HG02885 (cell line): ENCODE data around the gene THBS4.
A peak's percentile ranks its signal among the peaks of the same experiment; 100 is the strongest.

ENCODE experiments used
- ATAC-seq: cut with Tn5 transposase; IDR thresholded peaks from one replicate; pipeline ENCODE4 v1.9.1; 2021; ENCODE audit warnings: mild to moderate bottlenecking; ENCODE audit not compliant: unreplicated experiment, poor library complexity

THBS4 gene

DNA sequence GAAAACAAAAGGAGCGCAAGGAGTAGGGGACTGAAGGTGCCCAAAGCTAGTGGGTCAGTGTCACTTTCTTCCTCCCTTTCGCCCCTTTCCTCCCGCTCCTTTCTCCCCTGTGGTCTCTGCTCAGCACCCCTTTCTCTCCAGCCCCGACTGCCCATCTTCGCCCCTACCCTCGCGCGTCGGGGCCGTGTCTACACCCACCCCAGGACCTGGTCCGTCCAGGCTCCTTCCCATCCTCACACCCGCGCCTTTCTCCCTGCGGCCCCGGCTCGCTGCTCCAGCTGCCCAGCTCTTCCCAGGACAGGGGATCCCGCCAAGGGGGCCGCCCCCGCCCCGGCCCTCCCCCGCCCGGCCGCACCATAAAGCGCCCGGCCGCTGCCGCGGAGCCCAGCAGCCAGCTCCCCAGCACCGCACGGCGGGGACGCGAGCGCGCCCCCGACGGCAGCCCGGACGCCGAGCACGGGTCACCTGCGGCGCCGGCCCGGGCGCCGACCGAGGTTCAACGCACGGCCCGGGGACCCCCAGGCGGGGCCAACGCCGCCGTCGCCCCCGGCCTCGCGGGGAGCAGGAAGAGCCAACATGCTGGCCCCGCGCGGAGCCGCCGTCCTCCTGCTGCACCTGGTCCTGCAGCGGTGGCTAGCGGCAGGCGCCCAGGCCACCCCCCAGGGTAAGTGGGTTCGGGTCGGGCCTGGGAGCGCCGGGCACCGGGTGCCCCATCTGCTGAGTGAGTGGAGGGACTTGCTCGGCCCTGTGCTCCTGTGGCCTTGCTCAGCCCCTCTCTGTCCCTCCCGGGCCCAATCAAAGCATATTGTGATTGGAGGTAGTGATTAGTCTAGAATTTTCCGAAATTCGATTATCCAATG is at the start of gene THBS4:
Gene THBS4 (plus strand): TSS at position 387 of the 860 bp plus-strand sequence. CDS start 190 bp downstream, at position 577.
- no peak for ATAC-seq

DNA sequence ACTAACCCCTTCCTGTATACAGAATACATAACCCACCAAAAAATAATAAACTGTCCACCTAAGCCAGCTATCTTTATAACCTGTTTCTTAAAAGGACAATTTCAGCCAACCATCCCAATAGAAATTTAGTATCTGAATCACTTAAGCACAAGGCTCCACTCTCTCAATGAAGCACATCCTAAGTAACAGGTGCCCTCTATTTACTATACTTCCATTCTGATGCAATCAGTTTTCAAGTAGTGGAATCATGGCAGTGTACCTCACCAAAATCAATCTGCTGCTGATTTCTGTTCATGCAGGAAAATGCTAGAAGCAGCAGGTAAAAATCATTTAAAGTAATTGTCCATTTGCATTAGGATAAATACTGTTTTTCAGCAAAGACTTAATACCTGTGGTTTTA is 48.9 kb upstream of the THBS4 start:
- ATAC-seq: no peak

DNA sequence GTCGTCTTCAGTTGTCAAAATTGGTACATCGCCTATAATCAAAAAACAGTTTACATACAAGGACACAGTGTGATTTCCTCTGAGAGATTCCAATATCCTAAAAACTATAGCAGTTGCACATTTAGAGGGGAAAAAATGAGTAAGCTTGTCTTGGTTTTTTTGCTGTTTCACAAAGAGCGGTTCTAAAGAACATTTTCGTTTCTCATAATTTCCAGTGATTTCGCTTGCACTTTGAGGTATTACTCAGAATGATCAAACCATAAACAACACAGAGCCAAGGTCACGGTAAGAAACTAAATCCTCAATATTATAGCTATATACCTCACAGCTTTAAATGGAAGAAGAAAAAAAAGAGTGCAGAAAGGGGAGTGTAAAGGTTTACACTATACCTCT is 44.9 kb upstream of the THBS4 start:
- peak; percentile 58 for ATAC-seq

DNA sequence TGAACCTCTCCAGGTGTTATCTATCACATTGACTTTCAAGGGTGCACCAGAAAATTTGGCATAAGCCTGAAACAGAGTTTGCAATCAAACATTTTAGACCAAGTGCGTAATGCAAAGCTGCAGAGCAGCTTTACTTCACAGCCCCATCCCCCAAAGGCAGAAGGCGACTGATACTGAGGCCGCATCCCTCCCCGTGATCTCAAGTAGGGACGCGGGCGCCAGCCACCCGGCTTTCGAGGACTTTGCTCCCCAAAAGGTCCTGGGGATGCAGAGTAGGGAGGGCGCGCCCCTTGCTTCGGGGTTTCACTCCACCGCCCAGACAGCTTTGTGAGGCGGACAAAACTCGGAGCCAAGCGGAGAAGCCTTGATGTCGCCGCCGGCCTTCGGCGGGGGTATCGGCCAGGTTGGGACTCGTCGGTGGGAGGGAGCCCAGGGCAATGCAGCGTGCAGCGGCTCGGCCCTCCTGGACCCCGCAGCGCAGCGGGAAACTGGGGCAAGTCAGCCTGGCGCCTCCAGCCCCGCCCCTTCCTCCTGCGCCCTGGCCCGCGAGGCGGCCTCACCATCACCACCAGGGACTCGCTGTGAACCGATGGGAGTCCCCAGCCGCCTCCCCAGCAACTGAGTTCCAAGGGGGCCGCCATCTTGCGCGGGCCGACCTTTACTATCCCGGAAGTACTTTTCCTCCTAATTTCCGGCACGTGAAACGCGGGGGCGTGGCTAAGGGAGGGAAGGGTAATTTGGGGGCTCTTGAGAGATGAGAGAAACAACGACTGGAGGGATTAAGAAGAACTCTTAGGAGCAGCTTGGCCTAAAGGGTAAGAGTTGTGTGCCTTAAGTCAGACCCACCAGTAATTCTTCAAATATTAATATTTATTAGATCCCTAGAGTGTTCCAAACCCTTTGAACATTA is 44.3 kb upstream of the THBS4 start, which contains the start of gene MTX3:
Gene MTX3 (minus strand): TSS at position 665 of the 910 bp plus-strand sequence. CDS start 24 bp downstream, at position 641.
- peak; percentile 87 for ATAC-seq

DNA sequence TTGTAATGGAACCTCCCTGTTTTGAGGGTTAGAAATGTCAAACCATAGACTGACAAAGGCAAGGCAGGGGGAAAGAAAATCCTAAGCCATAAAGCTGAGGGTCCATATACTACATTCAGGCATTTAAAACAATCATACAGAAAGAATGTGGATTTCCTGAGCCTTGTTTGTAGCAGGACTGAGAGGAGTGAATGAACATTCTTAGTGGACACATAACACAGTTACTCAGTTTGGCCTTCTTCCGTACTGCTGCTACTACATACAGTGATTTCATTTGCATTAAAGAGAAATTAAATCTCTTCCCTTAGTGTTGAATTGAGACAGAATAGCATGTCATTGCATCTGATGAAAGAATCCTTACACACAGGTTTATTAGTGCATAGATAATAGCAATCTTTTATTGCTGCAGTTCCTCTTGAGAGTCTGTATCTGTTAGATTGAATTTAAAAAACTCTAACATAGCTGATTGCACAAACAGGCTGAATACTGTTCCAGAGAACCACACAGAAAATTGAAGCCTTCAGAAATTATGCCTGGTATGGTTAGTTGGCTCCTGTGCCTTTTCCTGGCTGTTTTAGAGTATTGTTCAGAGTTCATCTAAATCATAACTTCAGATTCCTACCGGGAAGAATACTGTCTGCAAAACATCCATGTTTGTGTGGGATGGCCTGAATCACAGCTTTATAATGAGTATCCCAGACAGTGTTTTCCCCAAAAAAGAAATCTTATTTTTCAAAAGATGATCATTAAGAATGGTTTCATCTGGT is 42.1 kb upstream of the THBS4 start:
- ATAC-seq: no peak

DNA sequence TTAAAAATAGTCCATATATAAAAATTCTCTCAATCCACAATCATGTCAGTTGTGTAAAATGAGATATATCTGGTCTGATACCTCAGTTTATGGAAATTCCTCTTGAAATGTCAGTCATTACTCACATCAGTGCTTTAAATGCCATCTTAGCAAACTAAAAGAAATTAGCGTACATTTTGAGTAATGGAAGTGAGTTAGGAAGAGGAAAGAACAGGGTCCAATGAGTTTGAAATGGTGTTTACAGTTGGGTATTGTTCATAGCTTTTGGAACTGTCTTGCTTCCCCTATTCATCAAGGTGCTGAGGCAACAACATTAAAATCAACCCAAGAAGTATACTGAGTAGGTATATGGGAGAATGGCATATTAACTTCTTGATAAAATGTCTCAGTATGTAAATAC is 35.4 kb upstream of the THBS4 start:
- no peak for ATAC-seq

DNA sequence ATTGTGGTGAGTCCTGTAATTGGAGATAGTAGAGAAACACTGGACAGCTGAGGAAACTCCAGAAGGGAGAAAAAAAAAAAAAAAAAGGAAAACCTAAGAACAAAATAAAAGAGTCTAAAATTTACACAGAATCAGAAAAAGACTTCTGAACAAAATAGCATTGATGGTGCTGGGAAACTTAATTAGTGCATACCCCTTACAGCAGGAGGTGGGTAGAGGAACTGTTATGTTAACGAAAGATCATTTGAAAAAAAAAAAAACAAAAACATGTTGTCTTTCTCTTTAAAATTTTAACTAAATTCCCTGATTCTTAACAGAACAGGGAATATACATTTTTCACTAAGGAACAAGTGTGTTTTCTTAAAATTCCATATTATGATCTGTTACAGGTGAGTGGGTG is 32.5 kb upstream of the THBS4 start:
- ATAC-seq: no peak

DNA sequence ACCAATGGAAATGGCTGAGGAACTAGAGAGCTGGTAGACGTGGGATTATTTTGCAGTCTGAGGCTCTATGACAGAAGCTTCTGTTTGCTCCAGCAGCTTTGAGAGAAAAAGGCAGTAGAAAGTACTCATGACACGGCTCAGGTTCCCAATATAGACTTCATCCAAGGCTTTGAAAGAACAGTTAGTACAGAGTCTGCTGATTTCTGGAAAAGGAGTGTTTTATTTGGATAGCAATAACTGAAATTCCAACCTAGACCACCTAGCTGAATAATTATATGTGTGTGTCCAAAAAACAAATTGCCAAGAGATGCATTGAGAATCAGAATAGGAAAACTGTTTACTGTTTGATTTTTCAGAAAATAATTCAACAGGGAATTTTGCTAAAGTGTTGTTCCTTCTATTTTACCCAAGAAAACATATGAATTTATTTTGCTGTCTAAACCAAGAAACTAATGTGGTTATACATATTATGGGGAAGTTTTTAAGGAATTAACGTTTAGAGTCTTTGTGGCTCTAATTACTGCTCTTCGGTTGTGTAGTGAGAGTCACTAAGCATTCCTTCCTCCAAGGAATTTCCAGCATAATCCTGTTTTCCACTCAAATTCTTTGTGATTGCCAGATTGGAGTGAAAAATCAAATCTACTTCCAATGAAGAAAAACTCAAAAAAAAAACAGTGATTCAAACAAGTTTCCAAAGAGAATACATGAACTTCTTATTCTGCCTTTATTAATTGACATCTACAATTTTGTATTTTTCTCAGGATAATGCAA is 26.0 kb upstream of the THBS4 start:
- ATAC-seq: no peak

DNA sequence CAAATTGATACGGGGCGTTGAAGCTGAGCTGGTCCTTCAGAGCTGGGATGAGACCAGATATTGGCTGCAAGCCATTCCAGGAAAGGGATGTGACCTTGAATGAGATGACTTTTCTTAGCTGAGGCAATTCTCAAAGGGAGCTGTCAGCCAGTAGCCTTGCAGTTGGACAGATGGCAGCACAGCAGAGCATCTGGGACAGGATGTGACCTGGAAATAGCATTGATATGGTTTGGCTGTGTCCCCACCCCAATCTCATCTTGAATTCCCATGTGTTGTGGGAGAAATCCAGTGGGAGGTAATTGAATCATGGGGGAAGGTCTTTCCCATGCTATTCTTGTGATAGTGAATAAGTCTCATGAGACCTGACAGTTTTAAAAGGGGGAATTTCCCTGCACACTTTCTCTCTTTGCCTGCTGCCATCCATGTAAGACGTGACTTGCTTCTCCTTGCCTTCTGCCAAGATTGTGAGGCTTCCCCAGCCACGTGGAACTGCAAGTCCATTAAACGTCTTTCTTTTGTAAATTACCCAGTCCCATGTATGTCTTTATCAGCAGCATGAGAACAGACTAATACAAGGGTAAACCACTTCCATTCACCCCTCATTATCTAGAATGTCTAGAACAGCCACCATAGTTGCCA is 24.3 kb upstream of the THBS4 start:
- ATAC-seq: no peak

DNA sequence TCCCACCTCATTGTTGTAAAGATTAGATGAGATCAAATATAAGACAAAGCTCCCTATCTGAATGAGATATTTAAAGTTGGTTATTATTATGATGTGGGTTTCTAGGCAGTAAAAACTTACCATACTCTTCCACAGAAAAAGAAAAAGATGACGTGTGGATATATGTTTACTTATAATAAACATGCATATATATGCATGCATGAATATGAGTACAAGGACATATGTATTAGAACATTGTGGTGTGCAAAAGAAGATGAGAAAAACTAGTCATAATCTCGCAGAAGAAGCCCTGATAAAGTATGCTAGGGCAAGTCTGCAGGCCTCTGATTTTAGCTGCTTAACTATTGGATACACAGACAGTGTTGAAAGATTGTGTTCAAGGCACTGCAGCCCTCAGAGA is 10.1 kb upstream of the THBS4 start:
- ATAC-seq: no peak

DNA sequence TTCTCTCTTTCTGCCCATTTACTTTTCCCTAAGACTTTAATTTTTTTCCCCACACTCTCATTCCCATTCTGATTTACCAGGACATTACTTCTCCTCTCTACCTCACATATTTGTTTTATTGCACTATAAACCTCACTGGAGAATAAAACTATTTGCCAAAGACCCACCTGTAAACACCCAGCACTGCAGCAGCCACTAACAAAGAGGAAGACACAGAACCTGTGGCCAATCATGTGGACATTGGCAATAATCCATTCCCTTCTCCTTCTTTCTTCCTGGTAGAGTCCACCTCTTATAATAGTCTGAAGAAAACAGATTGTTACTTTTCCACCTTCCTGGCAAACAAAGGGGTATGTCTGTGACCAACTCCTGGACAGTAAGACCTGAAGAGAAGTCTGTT is 8.3 kb upstream of the THBS4 start:
- ATAC-seq: no peak

DNA sequence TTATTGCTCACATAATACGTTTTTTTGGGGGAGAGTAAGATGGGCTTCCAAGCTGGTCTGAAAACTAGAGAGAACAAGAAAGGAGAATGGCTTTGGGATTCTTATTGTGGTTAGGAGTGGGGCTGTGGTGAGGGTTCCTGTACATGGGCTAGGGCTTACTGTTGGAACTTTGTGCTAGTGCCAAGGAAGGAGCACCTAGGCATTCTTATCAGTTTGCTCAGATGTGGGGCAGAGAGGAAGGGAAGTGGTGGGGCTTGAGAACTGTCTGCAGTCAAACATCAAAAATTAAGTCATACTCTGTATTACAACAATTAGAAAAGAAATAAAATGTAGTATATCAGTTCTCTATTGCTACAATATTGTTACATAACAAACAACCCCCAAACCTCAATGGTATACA is 4.0 kb upstream of the THBS4 start:
- no peak for ATAC-seq

DNA sequence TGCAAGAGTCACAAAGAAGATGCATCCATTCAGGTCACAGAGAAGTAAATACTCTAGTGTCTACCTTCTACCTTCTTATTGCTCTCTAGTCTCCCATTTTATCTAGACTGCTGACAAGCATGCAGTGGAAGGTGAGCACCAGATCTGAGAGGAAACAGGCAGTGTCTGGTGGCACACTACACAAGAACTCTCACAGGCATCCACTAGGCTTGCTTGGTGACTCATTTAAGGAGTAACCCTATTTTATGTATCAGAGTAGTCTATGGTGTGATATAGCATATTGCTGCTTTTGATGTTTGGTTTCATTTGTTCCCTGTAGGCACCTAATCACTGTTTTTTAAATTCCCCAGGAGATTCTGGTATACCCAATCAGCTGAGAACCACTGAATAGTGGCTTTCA is 1.6 kb upstream of the THBS4 start:
- ATAC-seq: peak; percentile 41

DNA sequence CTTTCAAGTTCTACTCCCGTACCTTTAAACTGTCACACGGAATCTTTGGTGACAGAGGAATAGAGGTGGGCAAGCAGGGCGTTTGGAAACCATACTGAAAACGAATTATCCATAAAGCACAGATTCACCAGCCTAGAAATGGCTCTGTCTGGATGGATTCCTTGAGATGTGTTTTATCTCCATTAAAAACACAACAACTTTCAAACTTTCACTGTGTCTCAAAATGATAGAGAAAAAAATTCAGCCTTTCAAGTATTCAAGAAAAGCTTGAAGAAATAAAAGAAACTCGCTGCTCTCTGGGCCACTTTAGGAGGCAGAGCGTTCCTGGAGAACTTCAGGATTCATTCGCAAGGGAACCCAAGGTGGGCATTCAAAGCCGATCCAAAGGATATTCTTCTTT is 589 bp upstream of the THBS4 start:
- ATAC-seq: no peak

DNA sequence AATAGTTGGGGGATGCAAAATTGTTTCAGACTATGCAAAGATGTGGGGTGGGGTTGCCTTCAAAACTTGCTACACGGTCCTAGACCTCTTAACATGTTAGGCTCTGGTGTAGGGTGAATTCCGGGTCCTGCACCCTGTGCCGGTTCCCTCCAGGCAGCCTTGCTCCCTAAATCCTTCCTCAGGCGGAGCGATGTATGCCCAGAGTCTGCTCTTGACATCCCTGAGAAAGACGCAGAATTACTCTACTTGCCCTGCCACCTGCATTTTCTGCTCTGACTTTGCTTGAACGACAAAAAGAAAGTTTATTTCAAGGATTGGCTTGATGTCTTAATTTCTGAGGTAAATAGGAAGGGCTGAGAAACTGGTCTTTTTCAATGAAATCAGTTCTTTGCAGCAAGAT is 691 bp downstream of the THBS4 start:
- no peak for ATAC-seq

DNA sequence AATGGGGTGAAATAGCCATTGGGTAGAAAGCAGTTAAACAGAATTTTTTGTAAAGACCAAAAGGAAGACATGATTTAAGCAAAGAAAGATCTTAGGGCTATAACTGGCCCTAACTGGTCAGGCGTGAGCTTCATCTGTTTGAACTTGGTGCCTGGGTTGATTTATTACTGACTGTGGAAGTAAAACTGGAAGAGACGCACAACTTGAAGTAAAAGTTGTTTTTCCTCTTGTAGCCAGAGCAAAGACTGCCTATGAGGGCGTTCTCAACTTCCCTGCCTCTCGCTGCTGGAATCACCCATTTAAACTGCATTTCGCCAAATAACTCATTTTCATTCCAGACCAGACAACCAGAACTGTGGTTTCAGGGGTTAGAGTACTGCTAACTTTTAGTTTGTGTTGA is 1.5 kb downstream of the THBS4 start:
- no peak for ATAC-seq

DNA sequence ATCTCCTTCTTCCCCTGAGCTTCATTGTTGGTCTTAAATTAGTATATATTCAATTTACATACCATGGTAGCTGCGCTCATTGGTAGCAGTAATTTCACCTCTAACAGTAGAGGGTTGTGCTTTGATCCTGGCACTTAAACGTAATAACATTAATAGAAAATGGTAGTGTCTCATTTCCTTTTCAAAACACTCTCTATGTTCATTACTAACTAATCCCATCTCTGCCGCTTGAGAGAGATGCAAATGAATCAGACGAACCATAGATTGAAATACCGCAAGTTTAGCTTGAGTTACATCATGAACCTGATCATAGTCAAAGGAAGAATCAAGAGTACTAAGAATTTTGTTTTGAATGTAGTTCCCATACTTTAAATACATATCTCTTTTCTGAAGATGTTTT is 2.2 kb downstream of the THBS4 start:
- peak; percentile 84 for ATAC-seq

DNA sequence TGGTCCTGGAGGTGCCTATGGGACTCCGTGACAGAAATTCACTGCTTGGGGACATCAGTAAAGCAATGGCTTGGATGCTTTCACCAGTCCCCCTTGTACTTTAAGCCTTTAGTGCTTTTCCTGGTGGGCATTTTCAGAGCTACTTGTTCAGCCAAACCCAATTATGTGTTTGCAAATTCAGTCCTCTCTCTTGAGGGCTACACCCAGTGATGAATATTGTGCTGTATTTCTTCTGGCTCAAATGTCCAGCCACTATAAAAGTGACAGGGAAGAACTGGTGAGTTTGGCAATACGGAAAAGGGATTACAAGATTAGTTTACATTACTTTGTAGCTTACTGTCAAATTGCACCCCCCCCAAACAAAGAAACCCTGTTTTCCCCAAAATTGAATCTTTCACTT is 4.5 kb downstream of the THBS4 start:
- ATAC-seq: no peak

DNA sequence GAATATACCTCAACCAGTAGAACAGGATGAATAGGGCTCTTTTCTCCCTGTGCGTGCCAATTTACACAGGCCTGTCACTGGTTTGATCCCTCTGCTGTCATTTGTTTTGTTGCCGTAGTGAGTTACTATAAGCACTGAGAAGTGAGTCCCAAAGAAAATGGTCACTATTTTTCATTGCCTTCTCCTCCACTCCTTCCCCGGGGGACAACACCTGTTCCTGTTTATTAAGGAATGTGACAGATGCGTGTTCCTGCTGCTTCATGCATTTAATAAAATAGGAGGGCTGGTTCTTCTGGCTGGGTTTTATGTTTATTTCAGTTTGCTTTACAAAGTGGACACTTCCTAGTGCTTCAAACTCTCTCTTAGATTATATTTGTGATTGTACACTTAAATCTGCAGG is 6.4 kb downstream of the THBS4 start:
- no peak for ATAC-seq
